A549 (cell line): ENCODE results near the gene DDX3Y. TPM values are rescaled to one million over a fixed set of nuclear protein-coding genes. Genes with fewer than 3 reads are reported as not detected.
A peak's percentile ranks its signal among the peaks of the same experiment; 100 is the strongest.

Experiments used
- ATAC-seq, 2 experiments: fragments of 200-7000 bp in 1 of 2; fragments of >200 bp in 1 of 2; cut with Nextera tagmentation in 1 of 2; cut with Tn5 transposase in 1 of 2; 3 replicates each; pipeline versions ENCODE4 v1.8.0 to v1.9.1; 2018 to 2020; ENCODE audit warnings: mild to moderate bottlenecking in 1 of 2, moderate library complexity in 1 of 2
- CTCF ChIA-PET: fragments of 300-600 bp; sonication (Branson Sonifier 250); formaldehyde crosslinking; extraction: SDS; loops from one replicate; lab custom pipeline; 2021; ENCODE audit warnings: antibody characterized with exemption, inconsistent platforms; lab: Yijun Ruan, JAX
- POLR2A ChIA-PET: fragments of 350-600 bp; formaldehyde crosslinking; extraction: SDS; loops from one replicate; lab custom pipeline; 2021; ENCODE audit warnings: antibody characterized with exemption, inconsistent platforms; lab: Yijun Ruan, JAX
- DNase-seq, 2 experiments: peaks; one replicate each; pipeline versions ENCODE4 v3.0.0 to v3.0.0-alpha.2; 2011 to 2016; ENCODE audit warnings: low read depth in 1 of 2, low spot score in 1 of 2
- FAIRE-seq: peaks from 2 replicates; lab custom pipeline; 2011; peaks lifted over from hg19 to GRCh38; lab: Jason Lieb, UNC
- H3K27ac ChIP-seq, 2 experiments: fragments of >200 bp; sonication (Bioruptor Twin); formaldehyde crosslinking; 3 replicates each; pipeline ENCODE4 v1.5.1; 2016 to 2017
- H3K4me1 ChIP-seq: fragments of >200 bp; sonication (Bioruptor Twin); formaldehyde crosslinking; 3 replicates; pipeline ENCODE4 v1.6.1; 2016
- H3K4me2 ChIP-seq: fragments of >200 bp; sonication (Bioruptor Twin); formaldehyde crosslinking; 3 replicates; pipeline ENCODE4 v1.6.1; 2016
- H3K4me3 ChIP-seq: fragments of >200 bp; sonication (Bioruptor Twin); formaldehyde crosslinking; 3 replicates; pipeline ENCODE4 v1.5.1; 2016
- H3K9me3 ChIP-seq: fragments of >200 bp; sonication (Bioruptor Twin); formaldehyde crosslinking; 3 replicates; pipeline ENCODE4 v1.6.1; 2016
- ATOH8 ChIP-seq: fragments of 250-450 bp; sonication (Bioruptor Pico); IDR thresholded peaks from 2 replicates; pipeline ENCODE4 v1.5.0; 2020; ENCODE audit warnings: low read depth, mild to moderate bottlenecking, moderate library complexity
- BCL3 ChIP-seq: fragments of >200 bp; sonication (Bioruptor Twin); formaldehyde crosslinking; IDR thresholded peaks from 3 replicates; pipeline ENCODE4 v1.6.1; 2016
- CBX8 ChIP-seq: fragments of 200-600 bp; sonication (generic); IDR thresholded peaks from 2 replicates; pipeline ENCODE4 v1.6.1; 2016
- CEBPB ChIP-seq, 2 experiments: fragments of >200 bp in 1 of 2; sonication (Bioruptor Twin) in 1 of 2; formaldehyde crosslinking in 1 of 2; IDR thresholded peaks; 2 replicates each; pipeline ENCODE4 v1.6.1; 2012 to 2016
- CTCF ChIP-seq: fragments of >200 bp; sonication (Bioruptor Twin); formaldehyde crosslinking; IDR thresholded peaks from 3 replicates; pipeline ENCODE4 v1.5.1; 2016
- HOXA7 ChIP-seq: fragments of 250-450 bp; sonication (Bioruptor Pico); IDR thresholded peaks from 2 replicates; pipeline ENCODE4 v1.5.0; 2020; ENCODE audit warnings: mild to moderate bottlenecking, moderate library complexity
- KDM1A ChIP-seq: fragments of 200-600 bp; sonication (generic); IDR thresholded peaks from 2 replicates; pipeline ENCODE4 v1.6.1; 2016; ENCODE audit warnings: low read depth, mild to moderate bottlenecking
- RAD21 ChIP-seq, 2 experiments: fragments of >200 bp in 1 of 2; sonication (Bioruptor Twin) in 1 of 2; formaldehyde crosslinking in 1 of 2; IDR thresholded peaks in 1 of 2; conservative IDR thresholded peaks in 1 of 2; 2 replicates in 1 of 2; 3 replicates in 1 of 2; pipeline ENCODE4 v1.6.1; 2012 to 2018; ENCODE audit warnings: inconsistent platforms in 1 of 2
- REST ChIP-seq: fragments of 200-600 bp; sonication (generic); IDR thresholded peaks from 2 replicates; pipeline ENCODE4 v1.6.1; 2016; ENCODE audit warnings: antibody characterized with exemption, mild to moderate bottlenecking, moderate library complexity
- TFCP2L1 ChIP-seq: fragments of 250-450 bp; sonication (Bioruptor Pico); IDR thresholded peaks from 2 replicates; pipeline ENCODE4 v1.5.0; 2021; ENCODE audit warnings: mild to moderate bottlenecking
- TP53 ChIP-seq: fragments of 250-450 bp; sonication (Bioruptor Pico); IDR thresholded peaks from 2 replicates; pipeline ENCODE4 v1.5.0; 2021; ENCODE audit warnings: mild to moderate bottlenecking, moderate library complexity
- USF2 ChIP-seq: fragments of 450-650 bp; IDR thresholded peaks from 2 replicates; pipeline ENCODE4 v1.6.1; 2014; ENCODE audit warnings: antibody characterized with exemption
- WGBS: methylation state at CpG from one replicate; pipeline ENCODE4 v1.1.6; 2017; ENCODE audit errors: missing lambda C conversion rate; 5-methylcytosine and 5-hydroxymethylcytosine counted together
- polyA plus RNA-seq, 4 experiments: library from polyadenylated mRNA; depleted of rRNA in 3 of 4; stranded (reverse); fragments of >200 nt; fragmentation: RNase III in 1 of 4; extraction: RNeasy Plus Mini Kit Qiagen cat#74134 plus additional on column Dnase treatment in 1 of 4; gene quantifications; 2 replicates in 3 of 4; 3 replicates in 1 of 4; pipeline ENCODE4 v1.2.3, GENCODE V29; 2011 to 2017

DDX3Y gene
- polyA plus RNA-seq, 2 of the 4 experiments (the other 2 are of a cell fraction): 41.7 to 67.5 TPM

GRCh38 chrY:12928043-12928442, 23.4 kb downstream of the DDX3Y start:
- CTCF ChIA-PET: no interaction called here
- Histone ChIP-seq H3K4me3 (no peak overlapping the region), H3K27ac (no peak overlapping the region), H3K4me2 (no peak overlapping the region), H3K4me1 (no peaks in the 10 kb centered on the region), H3K9me3 (no peaks in the 10 kb centered on the region)
- 36% methylated on average over 3 of the region's 3 CpGs for WGBS
- POLR2A ChIA-PET: no interaction called here
- ATAC-seq (peak; percentile 46 to 52; a peak in 5 of 6 replicates), DNase-seq (peak in 1 of 2 experiments; percentile 52), FAIRE-seq (no peak)
- TF ChIP-seq USF2: no peak
- no peak for TF ChIP-seq HOXA7 (CRISPR knock-in tag)
- TF ChIP-seq RAD21 (conservative IDR thresholded peaks at IDR 0.05 in 1 of 2, IDR thresholded peaks at IDR 0.05 in 1 of 2): peak; percentile 46 to 55
- TF ChIP-seq CTCF: peak; percentile 23; the same call in 1 of the 3 replicates
- no peak for TF ChIP-seq CEBPB (IDR thresholded peaks at IDR 0.05)
- no peak for TF ChIP-seq BCL3
- no peak for TF ChIP-seq CBX8

GRCh38 chrY:12941725-12942687, 37.3 kb downstream of the DDX3Y start:
- CTCF ChIA-PET: no interaction called here
- H3K27ac ChIP-seq: no peak overlapping the region
- no peak overlapping the region for H3K4me3 ChIP-seq
- H3K4me2 ChIP-seq: no peak overlapping the region
- no peaks in the 10 kb centered on the region for H3K4me1 ChIP-seq
- no peak for FAIRE-seq
- ATAC-seq: no peak
- H3K9me3 ChIP-seq: no peaks in the 10 kb centered on the region
- DNase-seq: no peak
- TF ChIP-seq REST (no peak), TFCP2L1 (no peak), KDM1A (no peak), TP53 (no peak), ATOH8 (no peak)
- WGBS: 57% methylated on average over 4 of the region's 5 CpGs
- POLR2A ChIA-PET: no interaction called here

Other genes with a start within 250 kb of the DDX3Y start
- 28.8 and 29.6 TPM in 2 replicates for gene USP9Y, start 203.6 kb upstream of the DDX3Y start, polyA plus RNA-seq (2011; rRNA removed)
- gene USP9Y, start 203.6 kb upstream of the DDX3Y start, polyA plus RNA-seq (2017; fragmentation: RNase III; extraction: RNeasy Plus Mini Kit Qiagen cat#74134 plus additional on column Dnase treatment): 6.2 to 6.6 TPM (median 6.3 TPM) in 3 replicates